ENCODE measurements around the gene PPP1R9A.

The PPP1R9A gene

DNA sequence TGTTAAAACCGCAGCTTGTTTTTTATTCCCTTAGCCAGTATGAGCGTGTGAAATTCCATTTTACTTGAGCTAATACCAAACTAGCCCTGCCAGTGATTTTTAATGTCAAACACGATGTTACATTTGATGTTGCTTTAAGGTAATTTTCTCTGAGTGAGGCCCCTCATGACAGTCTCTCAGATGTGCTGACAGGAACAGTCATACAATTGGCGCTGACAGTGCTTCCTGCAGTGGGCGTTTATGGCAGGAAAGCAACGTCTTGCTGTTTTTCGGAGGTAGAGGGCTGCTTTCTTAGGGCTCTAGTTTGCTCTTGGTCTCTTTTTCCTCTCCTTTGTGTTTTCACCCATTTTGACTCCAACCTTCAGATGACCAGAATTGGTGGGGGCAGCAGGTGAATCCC lies 397.6 kb downstream of the PPP1R9A start:
- no peaks in the 10 kb centered on the region for H3K9me3 ChIP-seq (ENCODE audit: control insufficient read depth, insufficient read depth, low read length)
- no peaks in the 10 kb centered on the region for H3K36me3 ChIP-seq (ENCODE audit: control insufficient read depth, low read length)
- no peaks in the 10 kb centered on the region for H3K27me3 ChIP-seq (ENCODE audit: control insufficient read depth, low read length)
- TF ChIP-seq, protein P1, sequence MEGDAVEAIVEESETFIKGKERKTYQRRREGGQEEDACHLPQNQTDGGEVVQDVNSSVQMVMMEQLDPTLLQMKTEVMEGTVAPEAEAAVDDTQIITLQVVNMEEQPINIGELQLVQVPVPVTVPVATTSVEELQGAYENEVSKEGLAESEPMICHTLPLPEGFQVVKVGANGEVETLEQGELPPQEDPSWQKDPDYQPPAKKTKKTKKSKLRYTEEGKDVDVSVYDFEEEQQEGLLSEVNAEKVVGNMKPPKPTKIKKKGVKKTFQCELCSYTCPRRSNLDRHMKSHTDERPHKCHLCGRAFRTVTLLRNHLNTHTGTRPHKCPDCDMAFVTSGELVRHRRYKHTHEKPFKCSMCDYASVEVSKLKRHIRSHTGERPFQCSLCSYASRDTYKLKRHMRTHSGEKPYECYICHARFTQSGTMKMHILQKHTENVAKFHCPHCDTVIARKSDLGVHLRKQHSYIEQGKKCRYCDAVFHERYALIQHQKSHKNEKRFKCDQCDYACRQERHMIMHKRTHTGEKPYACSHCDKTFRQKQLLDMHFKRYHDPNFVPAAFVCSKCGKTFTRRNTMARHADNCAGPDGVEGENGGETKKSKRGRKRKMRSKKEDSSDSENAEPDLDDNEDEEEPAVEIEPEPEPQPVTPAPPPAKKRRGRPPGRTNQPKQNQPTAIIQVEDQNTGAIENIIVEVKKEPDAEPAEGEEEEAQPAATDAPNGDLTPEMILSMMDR (IDR thresholded peaks at IDR 0.05; ENCODE audit: low read depth, low read length, poor library complexity, severe bottlenecking): no peak
- no peak for TF ChIP-seq EZH2phosphoT487 (IDR thresholded peaks at IDR 0.05; ENCODE audit: borderline replicate concordance, low read length)
- no peak overlapping the region for H3K4me2 ChIP-seq (ENCODE audit: low read length)
- H3K27ac ChIP-seq (ENCODE audit: low read depth, low read length): no peak overlapping the region
- no peaks in the 10 kb centered on the region for H4K20me1 ChIP-seq (ENCODE audit: control insufficient read depth, insufficient read depth, low read depth, low read length)
- no peak overlapping the region for H3K4me3 ChIP-seq (ENCODE audit: low read length)
- no peaks in the 10 kb centered on the region for H3K9me2 ChIP-seq (replicated peaks; ENCODE audit: control insufficient read depth, low read length)
- no peaks in the 10 kb centered on the region for H3K4me1 ChIP-seq (ENCODE audit: control insufficient read depth, low read length)
- no peaks in the 10 kb centered on the region for H3F3A ChIP-seq (ENCODE audit: control insufficient read depth, insufficient read depth)
- H3K79me2 ChIP-seq (ENCODE audit: control insufficient read depth, low read length): no peaks in the 10 kb centered on the region

DNA sequence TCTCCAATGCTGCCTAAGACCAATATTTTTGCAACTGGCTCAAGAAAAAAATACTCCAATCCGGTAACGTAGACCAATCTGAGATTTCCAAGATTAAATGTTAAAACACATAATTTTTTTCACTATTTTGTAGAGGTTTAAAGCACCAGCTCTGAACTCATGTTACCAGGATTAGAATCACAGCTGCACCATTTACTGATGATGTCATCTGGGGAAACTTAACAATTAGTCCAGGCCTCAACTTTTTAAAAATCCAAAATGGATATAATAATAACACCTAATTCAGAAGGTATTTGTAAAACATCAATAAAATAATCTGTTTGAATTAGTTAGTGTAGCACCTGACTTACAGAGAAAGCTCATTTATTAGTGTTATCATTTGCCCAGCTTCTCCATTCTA lies 402.6 kb downstream of the PPP1R9A start:
- H3K4me1 ChIP-seq (ENCODE audit: control insufficient read depth, low read length): no peaks in the 10 kb centered on the region
- no peak overlapping the region for H3K27ac ChIP-seq (ENCODE audit: low read depth, low read length)
- no peaks in the 10 kb centered on the region for H3F3A ChIP-seq (ENCODE audit: control insufficient read depth, insufficient read depth)
- H3K79me2 ChIP-seq (ENCODE audit: control insufficient read depth, low read length): no peaks in the 10 kb centered on the region
- H3K36me3 ChIP-seq (ENCODE audit: control insufficient read depth, low read length): no peaks in the 10 kb centered on the region
- H3K4me3 ChIP-seq (ENCODE audit: low read length): no peak overlapping the region
- H3K27me3 ChIP-seq (ENCODE audit: control insufficient read depth, low read length): no peaks in the 10 kb centered on the region
- H4K20me1 ChIP-seq (ENCODE audit: control insufficient read depth, insufficient read depth, low read depth, low read length): no peaks in the 10 kb centered on the region
- TF ChIP-seq, protein P1 (IDR thresholded peaks at IDR 0.05; ENCODE audit: low read depth, low read length, poor library complexity, severe bottlenecking): no peak
- TF ChIP-seq EZH2phosphoT487 (IDR thresholded peaks at IDR 0.05; ENCODE audit: borderline replicate concordance, low read length): no peak
- H3K9me2 ChIP-seq (replicated peaks; ENCODE audit: control insufficient read depth, low read length): no peaks in the 10 kb centered on the region
- no peaks in the 10 kb centered on the region for H3K9me3 ChIP-seq (ENCODE audit: control insufficient read depth, insufficient read depth, low read length)
- H3K4me2 ChIP-seq (ENCODE audit: low read length): no peak overlapping the region

DNA sequence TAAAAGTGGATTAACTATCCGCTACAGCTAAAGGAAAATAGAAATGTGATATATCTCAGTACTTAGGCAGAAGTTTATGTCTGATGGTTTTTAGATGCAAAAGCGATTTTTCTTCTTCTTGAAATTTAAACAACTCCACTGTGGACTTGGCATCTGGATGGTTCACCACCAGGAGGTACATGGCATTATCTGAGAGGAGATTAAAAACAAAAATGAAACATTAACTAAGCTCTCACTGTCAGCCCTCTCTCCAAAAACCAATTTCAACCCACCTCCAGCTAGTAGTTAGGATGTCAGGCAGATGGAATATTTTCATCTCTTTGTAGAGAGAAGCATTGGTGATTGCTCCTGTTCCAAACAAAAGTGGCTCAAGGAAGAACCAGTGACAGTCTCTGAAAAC lies 404.0 kb downstream of the PPP1R9A start:
- Histone ChIP-seq H3K27ac (ENCODE audit: low read depth, low read length) (no peak overlapping the region), H3K27me3 (ENCODE audit: control insufficient read depth, low read length) (no peaks in the 10 kb centered on the region), H4K20me1 (ENCODE audit: control insufficient read depth, insufficient read depth, low read depth, low read length) (no peaks in the 10 kb centered on the region), H3K36me3 (ENCODE audit: control insufficient read depth, low read length) (no peaks in the 10 kb centered on the region), H3K4me1 (ENCODE audit: control insufficient read depth, low read length) (no peaks in the 10 kb centered on the region), H3K9me2 (replicated peaks; ENCODE audit: control insufficient read depth, low read length) (no peaks in the 10 kb centered on the region), H3K4me3 (ENCODE audit: low read length) (no peak overlapping the region), H3F3A (ENCODE audit: control insufficient read depth, insufficient read depth) (no peaks in the 10 kb centered on the region), H3K4me2 (ENCODE audit: low read length) (no peak overlapping the region), H3K9me3 (ENCODE audit: control insufficient read depth, insufficient read depth, low read length) (no peaks in the 10 kb centered on the region), H3K79me2 (ENCODE audit: control insufficient read depth, low read length) (no peaks in the 10 kb centered on the region)
- TF ChIP-seq EZH2phosphoT487 (IDR thresholded peaks at IDR 0.05; ENCODE audit: borderline replicate concordance, low read length): no peak
- TF ChIP-seq, protein P1 (IDR thresholded peaks at IDR 0.05; ENCODE audit: low read depth, low read length, poor library complexity, severe bottlenecking): no peak

DNA sequence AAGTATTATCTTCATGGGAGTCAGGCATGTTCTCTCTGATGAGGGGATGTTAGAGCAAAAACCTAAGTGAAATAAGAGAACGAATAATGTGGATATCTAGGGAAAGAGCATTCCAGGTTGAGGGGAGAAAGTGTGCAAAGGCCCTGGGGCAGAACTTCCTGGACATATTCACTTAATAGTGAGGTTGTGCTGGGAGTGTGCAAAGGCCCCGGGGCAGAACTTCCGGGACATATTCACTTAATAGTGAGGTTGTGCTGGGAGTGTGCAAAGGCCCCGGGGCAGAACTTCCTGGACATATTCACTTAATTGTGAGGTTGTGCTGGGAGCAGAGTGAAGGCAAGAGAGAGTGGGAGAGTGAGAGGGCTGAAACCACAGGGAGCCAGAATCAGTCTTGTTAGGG lies 405.2 kb downstream of the PPP1R9A start:
- TF ChIP-seq, protein P1 (IDR thresholded peaks at IDR 0.05; ENCODE audit: low read depth, low read length, poor library complexity, severe bottlenecking): no peak
- no peak for TF ChIP-seq EZH2phosphoT487 (IDR thresholded peaks at IDR 0.05; ENCODE audit: borderline replicate concordance, low read length)
- no peaks in the 10 kb centered on the region for H3K4me1 ChIP-seq (ENCODE audit: control insufficient read depth, low read length)
- H3K27me3 ChIP-seq (ENCODE audit: control insufficient read depth, low read length): no peaks in the 10 kb centered on the region
- H3K4me3 ChIP-seq (ENCODE audit: low read length): no peak overlapping the region
- no peaks in the 10 kb centered on the region for H3K9me2 ChIP-seq (replicated peaks; ENCODE audit: control insufficient read depth, low read length)
- H4K20me1 ChIP-seq (ENCODE audit: control insufficient read depth, insufficient read depth, low read depth, low read length): no peaks in the 10 kb centered on the region
- no peaks in the 10 kb centered on the region for H3K79me2 ChIP-seq (ENCODE audit: control insufficient read depth, low read length)
- no peak overlapping the region for H3K4me2 ChIP-seq (ENCODE audit: low read length)
- no peaks in the 10 kb centered on the region for H3F3A ChIP-seq (ENCODE audit: control insufficient read depth, insufficient read depth)
- H3K36me3 ChIP-seq (ENCODE audit: control insufficient read depth, low read length): no peaks in the 10 kb centered on the region
- H3K9me3 ChIP-seq (ENCODE audit: control insufficient read depth, insufficient read depth, low read length): no peaks in the 10 kb centered on the region
- H3K27ac ChIP-seq (ENCODE audit: low read depth, low read length): no peak overlapping the region

Measured in DOHH2 (cell line).